HEK293 (cell line): Measurements from ENCODE around the gene EIPR1.
"Not testable (repeated sequence)": the region's sequence is repeated elsewhere in the genome, so short reads cannot be mapped to it uniquely, and the experiment has no call there.

Experiments used
- CTCF ChIA-PET: fragments of 350-600 bp; formaldehyde crosslinking; extraction: SDS; loops from one replicate; lab custom pipeline; 2021; ENCODE audit warnings: antibody characterized with exemption; lab: Yijun Ruan, JAX
- POLR2A ChIA-PET: fragments of 300-600 bp; formaldehyde crosslinking; extraction: SDS; loops from one replicate; lab custom pipeline; 2020; ENCODE audit warnings: antibody characterized with exemption, inconsistent platforms; lab: Yijun Ruan, JAX
- H3K27ac ChIP-seq: fragments of 200-500 bp; sonication (Bioruptor generic); 2 replicates; pipeline ENCODE4 v1.5.1; 2014; ENCODE audit warnings: low read depth, low read length, control low read depth, inconsistent platforms; ENCODE audit errors: extremely low read depth
- H3K36me3 ChIP-seq, 2 experiments: fragments of 200-500 bp in 1 of 2; sonication (Bioruptor generic) in 1 of 2; 1 replicate in 1 of 2; 2 replicates in 1 of 2; pipeline ENCODE4 v1.5.1; 2014 to 2017; ENCODE audit warnings: inconsistent platforms in 2 of 2, low read length in 2 of 2; ENCODE audit not compliant: control insufficient read depth in 2 of 2, insufficient read depth in 1 of 2
- H3K4me1 ChIP-seq: fragments of 200-500 bp; sonication (Bioruptor generic); 2 replicates; pipeline ENCODE4 v1.5.1; 2014; ENCODE audit warnings: mild to moderate bottlenecking, low read length, inconsistent platforms; ENCODE audit not compliant: control insufficient read depth, insufficient read depth
- H3K4me3 ChIP-seq: 2 replicates; pipeline ENCODE4 v1.5.1; 2011; ENCODE audit warnings: low read depth, mild to moderate bottlenecking, control low read depth, low read length, moderate library complexity
- H3K9me3 ChIP-seq: fragments of 200-500 bp; sonication (Bioruptor generic); 2 replicates; pipeline ENCODE4 v1.5.1; 2014; ENCODE audit warnings: low read depth, low read length, inconsistent platforms; ENCODE audit not compliant: control insufficient read depth, insufficient read depth
- GLI4 ChIP-seq: fragments of 450-650 bp; formaldehyde crosslinking; IDR thresholded peaks from 2 replicates; pipeline ENCODE4 v1.5.1; 2016; ENCODE audit warnings: missing biosample characterization, missing genetic modification characterization
- HOXA7 ChIP-seq: sonication (generic); formaldehyde crosslinking; IDR thresholded peaks from 2 replicates; pipeline ENCODE4 v1.8.1; 2022; ENCODE audit warnings: missing genetic modification reagents, borderline replicate concordance
- KLF1 ChIP-seq: fragments of 450-650 bp; formaldehyde crosslinking; IDR thresholded peaks from 2 replicates; pipeline ENCODE4 v1.5.1; 2016; ENCODE audit warnings: missing biosample characterization, missing genetic modification characterization
- KLF9 ChIP-seq: fragments of 450-650 bp; formaldehyde crosslinking; IDR thresholded peaks from 2 replicates; pipeline ENCODE4 v1.5.1; 2016; ENCODE audit warnings: missing biosample characterization, missing genetic modification characterization, low read depth
- MEIS1 ChIP-seq: sonication (generic); formaldehyde crosslinking; IDR thresholded peaks from 2 replicates; pipeline ENCODE4 v1.8.1; 2022; ENCODE audit warnings: missing genetic modification reagents, mild to moderate bottlenecking, borderline replicate concordance
- PRDM6 ChIP-seq: fragments of 450-650 bp; formaldehyde crosslinking; IDR thresholded peaks from 2 replicates; pipeline ENCODE4 v1.5.1; 2017; ENCODE audit warnings: missing biosample characterization, missing genetic modification characterization
- SCRT1 ChIP-seq: fragments of 450-650 bp; formaldehyde crosslinking; IDR thresholded peaks from 2 replicates; pipeline ENCODE4 v1.5.1; 2016; ENCODE audit warnings: missing biosample characterization, missing genetic modification characterization, borderline replicate concordance
- YY1 ChIP-seq: fragments of 450-650 bp; formaldehyde crosslinking; IDR thresholded peaks from 2 replicates; pipeline ENCODE4 v1.5.1; 2018; ENCODE audit warnings: missing biosample characterization, missing genetic modification characterization
- ZFP41 ChIP-seq: fragments of 450-650 bp; formaldehyde crosslinking; IDR thresholded peaks from 2 replicates; pipeline ENCODE4 v1.5.1; 2016; ENCODE audit warnings: missing biosample characterization, missing genetic modification characterization, borderline replicate concordance
- ZNF112 ChIP-seq: fragments of 450-650 bp; formaldehyde crosslinking; IDR thresholded peaks from 2 replicates; pipeline ENCODE4 v1.5.0; 2017; ENCODE audit warnings: missing biosample characterization, missing genetic modification characterization
- ZNF138 ChIP-seq: fragments of 450-650 bp; formaldehyde crosslinking; IDR thresholded peaks from 2 replicates; pipeline ENCODE4 v1.5.1; 2016; ENCODE audit warnings: missing biosample characterization, missing genetic modification characterization, borderline replicate concordance
- ZNF175 ChIP-seq: fragments of 450-650 bp; formaldehyde crosslinking; IDR thresholded peaks from 2 replicates; pipeline ENCODE4 v1.5.1; 2016; ENCODE audit warnings: missing biosample characterization, missing genetic modification characterization
- ZNF23 ChIP-seq: fragments of 450-650 bp; formaldehyde crosslinking; IDR thresholded peaks from 2 replicates; pipeline ENCODE4 v1.5.1; 2016; ENCODE audit warnings: missing biosample characterization, missing genetic modification characterization, borderline replicate concordance
- ZNF248 ChIP-seq: fragments of 450-650 bp; formaldehyde crosslinking; IDR thresholded peaks from 2 replicates; pipeline ENCODE4 v1.5.1; 2017; ENCODE audit warnings: missing biosample characterization, missing genetic modification characterization
- ZNF37A ChIP-seq: fragments of 450-650 bp; IDR thresholded peaks from 2 replicates; pipeline ENCODE4 v1.5.1; 2018; ENCODE audit warnings: missing biosample characterization, missing genetic modification characterization
- ZNF529 ChIP-seq: fragments of 450-650 bp; formaldehyde crosslinking; IDR thresholded peaks from 2 replicates; pipeline ENCODE4 v1.5.1; 2017; ENCODE audit warnings: missing genetic modification characterization, missing biosample characterization; ENCODE audit not compliant: insufficient replicate concordance
- ZNF544 ChIP-seq: fragments of 450-650 bp; formaldehyde crosslinking; IDR thresholded peaks from 2 replicates; pipeline ENCODE4 v1.5.0; 2017; ENCODE audit warnings: missing biosample characterization, missing genetic modification characterization
- ZNF549 ChIP-seq: fragments of 450-650 bp; IDR thresholded peaks from 2 replicates; pipeline ENCODE4 v1.5.1; 2018; ENCODE audit warnings: missing biosample characterization, missing genetic modification characterization, mild to moderate bottlenecking, inconsistent platforms, moderate library complexity
- ZNF558 ChIP-seq: fragments of 450-650 bp; formaldehyde crosslinking; IDR thresholded peaks from 2 replicates; pipeline ENCODE4 v1.5.1; 2016; ENCODE audit warnings: missing biosample characterization, missing genetic modification characterization
- ZNF600 ChIP-seq: fragments of 450-650 bp; formaldehyde crosslinking; IDR thresholded peaks from 2 replicates; pipeline ENCODE4 v1.5.1; 2016; ENCODE audit warnings: missing biosample characterization, missing genetic modification characterization
- ZNF621 ChIP-seq: fragments of 450-650 bp; formaldehyde crosslinking; IDR thresholded peaks from 2 replicates; pipeline ENCODE4 v1.5.1; 2017; ENCODE audit warnings: missing biosample characterization, missing genetic modification characterization
- ZNF629 ChIP-seq: fragments of 450-650 bp; formaldehyde crosslinking; IDR thresholded peaks from 2 replicates; pipeline ENCODE4 v1.5.1; 2017; ENCODE audit warnings: missing biosample characterization, missing genetic modification characterization
- ZNF658 ChIP-seq: fragments of 450-650 bp; formaldehyde crosslinking; IDR thresholded peaks from 2 replicates; pipeline ENCODE4; 2016; ENCODE audit warnings: missing biosample characterization, missing genetic modification characterization
- ZNF777 ChIP-seq: fragments of 450-650 bp; formaldehyde crosslinking; IDR thresholded peaks from 2 replicates; pipeline ENCODE4 v1.5.1; 2017; ENCODE audit warnings: missing biosample characterization, missing genetic modification characterization, borderline replicate concordance
- ZNF791 ChIP-seq: fragments of 450-650 bp; formaldehyde crosslinking; IDR thresholded peaks from 2 replicates; pipeline ENCODE4 v1.5.1; 2016; ENCODE audit warnings: missing biosample characterization, missing genetic modification characterization
- ZNF792 ChIP-seq: fragments of 450-650 bp; formaldehyde crosslinking; IDR thresholded peaks from 2 replicates; pipeline ENCODE4 v1.5.1; 2016; ENCODE audit warnings: missing biosample characterization, missing genetic modification characterization
- ZSCAN18 ChIP-seq: fragments of 450-650 bp; formaldehyde crosslinking; IDR thresholded peaks from 2 replicates; pipeline ENCODE4 v1.5.1; 2016; ENCODE audit warnings: missing biosample characterization, missing genetic modification characterization
- TF ChIP-seq, protein P1 (sequence below): fragments of 450-650 bp; formaldehyde crosslinking; IDR thresholded peaks from 2 replicates; pipeline ENCODE4 v1.5.1; 2016; ENCODE audit warnings: missing biosample characterization, missing genetic modification characterization, low read depth

EIPR1 gene

DNA sequence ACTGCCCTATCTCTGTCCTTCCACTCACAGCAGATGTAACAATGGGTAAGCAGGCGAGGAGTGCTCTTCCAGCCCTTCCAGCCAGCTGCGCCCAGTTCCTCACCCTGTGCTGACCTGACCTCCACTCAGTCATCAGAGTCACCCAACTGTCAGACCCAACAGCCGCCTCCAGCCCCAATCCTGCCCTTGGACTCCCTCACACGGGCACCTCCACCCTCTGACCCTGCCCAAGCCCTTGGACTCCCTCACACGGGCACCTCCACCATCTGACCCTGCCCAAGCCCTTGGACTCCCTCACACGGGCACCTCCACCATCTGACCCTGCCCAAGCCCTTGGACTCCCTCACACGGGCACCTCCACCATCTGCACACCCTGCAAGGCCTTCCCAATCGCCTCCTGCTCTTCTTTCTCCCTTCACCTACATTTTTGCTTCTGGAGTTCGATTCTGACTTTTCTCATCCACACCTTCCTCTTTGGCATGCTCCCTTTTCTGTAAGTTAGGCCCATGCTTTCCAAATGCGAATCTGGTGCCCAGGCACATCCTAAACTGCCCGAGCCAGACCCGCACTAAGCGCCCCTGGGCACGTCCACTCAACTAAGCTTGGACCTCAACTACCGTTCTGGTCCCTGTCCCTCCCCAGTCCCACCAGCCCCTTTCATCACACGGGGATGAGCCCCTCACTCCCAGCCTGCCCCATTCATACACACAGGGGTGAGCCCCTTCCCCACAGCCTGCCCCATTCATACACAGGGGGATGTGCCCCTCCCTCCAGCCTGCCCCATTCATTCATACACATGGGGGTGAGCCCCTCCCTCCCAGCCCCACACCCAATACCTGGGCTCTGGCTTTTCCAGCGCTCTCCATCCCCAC, 15.9 kb downstream of the EIPR1 start:
- Histone ChIP-seq H3K27ac (no peak overlapping the region), H3K4me1 (no peaks in the 10 kb centered on the region), H3K36me3 (no peaks in the 10 kb centered on the region), H3K9me3 (no peaks in the 10 kb centered on the region), H3K4me3 (no peak overlapping the region)
- ChIA-PET CTCF (no interaction called here), POLR2A (no interaction called here)
- TF ChIP-seq ZNF658 (tag by site-specific recombination) (no peak), ZSCAN18 (tag by site-specific recombination) (no peak), ZNF629 (no peak), ZNF549 (tag by site-specific recombination) (no peak), ZNF175 (tag by site-specific recombination) (no peak), ZNF544 (tag by site-specific recombination) (no peak), PRDM6 (no peak), ZNF23 (tag by site-specific recombination) (no peak), ZNF792 (tag by site-specific recombination) (no peak), ZNF621 (tag by site-specific recombination) (no peak), KLF9 (tag by site-specific recombination) (no peak), ZNF791 (tag by site-specific recombination) (no peak), ZNF138 (tag by site-specific recombination) (no peak), YY1 (tag by site-specific recombination) (no peak), ZNF112 (no peak), ZFP41 (no peak)

DNA sequence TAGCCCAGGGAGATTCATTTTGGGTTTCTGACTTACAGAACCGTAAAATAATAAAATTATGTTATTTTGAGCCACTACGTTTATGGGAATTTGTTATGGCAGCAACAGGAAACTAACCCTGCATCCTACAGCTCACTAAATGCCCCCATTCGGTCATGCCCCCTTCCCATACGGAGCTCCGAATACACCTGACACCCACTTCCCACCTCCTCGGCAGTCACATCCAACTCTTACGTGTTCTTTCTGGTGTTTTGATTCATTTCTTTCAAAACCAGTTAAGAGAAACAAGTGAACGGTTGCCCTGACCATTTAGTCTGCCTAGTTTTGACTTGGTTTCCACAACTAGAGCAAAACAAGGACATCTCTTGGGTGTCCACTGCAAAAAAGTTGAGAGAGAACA, 19.7 kb downstream of the EIPR1 start:
- POLR2A ChIA-PET: no interaction called here
- H3K36me3 ChIP-seq: peaks cover 0 to 21% of the 10 kb centered on the region in 2 experiments; a peak in 1 of 3 replicates
- TF ChIP-seq GLI4 (tag by site-specific recombination) (no peak), ZNF600 (tag by site-specific recombination) (no peak), SCRT1 (tag by site-specific recombination) (no peak), ZNF558 (no peak), KLF1 (tag by site-specific recombination) (no peak), MEIS1 (CRISPR knock-in tag) (no peak), ZNF777 (tag by site-specific recombination) (no peak), HOXA7 (CRISPR knock-in tag) (no peak), ZNF37A (tag by site-specific recombination) (no peak), ZNF529 (tag by site-specific recombination) (no peak), ZNF544 (tag by site-specific recombination) (no peak), ZNF248 (tag by site-specific recombination) (no peak)
- TF ChIP-seq, protein P1, sequence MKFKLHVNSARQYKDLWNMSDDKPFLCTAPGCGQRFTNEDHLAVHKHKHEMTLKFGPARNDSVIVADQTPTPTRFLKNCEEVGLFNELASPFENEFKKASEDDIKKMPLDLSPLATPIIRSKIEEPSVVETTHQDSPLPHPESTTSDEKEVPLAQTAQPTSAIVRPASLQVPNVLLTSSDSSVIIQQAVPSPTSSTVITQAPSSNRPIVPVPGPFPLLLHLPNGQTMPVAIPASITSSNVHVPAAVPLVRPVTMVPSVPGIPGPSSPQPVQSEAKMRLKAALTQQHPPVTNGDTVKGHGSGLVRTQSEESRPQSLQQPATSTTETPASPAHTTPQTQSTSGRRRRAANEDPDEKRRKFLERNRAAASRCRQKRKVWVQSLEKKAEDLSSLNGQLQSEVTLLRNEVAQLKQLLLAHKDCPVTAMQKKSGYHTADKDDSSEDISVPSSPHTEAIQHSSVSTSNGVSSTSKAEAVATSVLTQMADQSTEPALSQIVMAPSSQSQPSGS: no peak
- TF ChIP-seq, all 188 proteins: peak for 0
- H3K4me3 ChIP-seq: no peak overlapping the region
- CTCF ChIA-PET: no interaction called here
- H3K4me1 ChIP-seq: no peaks in the 10 kb centered on the region
- no peaks in the 10 kb centered on the region for H3K9me3 ChIP-seq
- no peak overlapping the region for H3K27ac ChIP-seq

- CTCF ChIA-PET, H3K9me3 ChIP-seq, POLR2A ChIA-PET, H3K27ac ChIP-seq, H3K4me3 ChIP-seq, H3K4me1 ChIP-seq: not testable (repeated sequence)
- H3K36me3 ChIP-seq: peaks cover 0 to 26% of the 10 kb centered on the region in 2 experiments; a peak in 1 of 3 replicates
Observed at GRCh38 chr2:3357446-3357845, 20.2 kb downstream of the EIPR1 start.
